Caco-2 (cell line): Measurements from ENCODE around the gene TMED1. TPM values are rescaled to one million over a fixed set of nuclear protein-coding genes. Genes with fewer than 3 reads are reported as not detected.

Experiments used
- Bru-seq: library from RNA; stranded (reverse); fragments of 400-500 nt; gene quantifications from one replicate; lab custom pipeline; 2021; lab: Mats Ljungman, UMichigan
- BruChase-seq, 2 experiments: library from RNA; stranded (reverse); fragments of 400-500 nt; gene quantifications; one replicate each; lab custom pipeline; 2021; lab: Mats Ljungman, UMichigan
- BruUV-seq: library from RNA; stranded (reverse); fragments of 400-500 nt; replicated peaks from 2 replicates; lab custom pipeline; 2021; lab: Mats Ljungman, UMichigan
- CTCF ChIA-PET: fragments of 300-600 bp; sonication (Branson Sonifier 250); formaldehyde crosslinking; loops from one replicate; lab custom pipeline; 2022; ENCODE audit warnings: antibody characterized with exemption; lab: Charles Lee
- POLR2A ChIA-PET: fragments of 300-600 bp; sonication (Branson Sonifier 250); formaldehyde crosslinking; loops from one replicate; lab custom pipeline; 2022; ENCODE audit warnings: antibody characterized with exemption; lab: Charles Lee
- DNase-seq, 2 experiments: peaks; one replicate each; pipeline versions ENCODE4 v3.0.0 to v3.0.0-alpha.2; 2020 to 2022
- H3K27me3 ChIP-seq: replicated peaks from 2 replicates; pipeline ENCODE4 v1.6.0; 2011; ENCODE audit warnings: low read length; ENCODE audit not compliant: control insufficient read depth, insufficient read depth
- H3K36me3 ChIP-seq: 2 replicates; pipeline ENCODE4 v1.5.1; 2011; ENCODE audit warnings: low read length; ENCODE audit not compliant: control insufficient read depth, insufficient read depth
- H3K4me1 ChIP-seq: fragments of 250-450 bp; sonication (Bioruptor Pico); 2 replicates; pipeline ENCODE4 v1.5.1; 2020; ENCODE audit warnings: mild to moderate bottlenecking
- H3K4me3 ChIP-seq: 2 replicates; pipeline ENCODE4 v1.5.1; 2011; ENCODE audit warnings: low read depth, mild to moderate bottlenecking, control low read depth, low read length
- H3K9me3 ChIP-seq: fragments of 250-450 bp; sonication (Bioruptor Pico); 2 replicates; pipeline ENCODE4 v1.5.1; 2020; ENCODE audit warnings: mild to moderate bottlenecking, moderate library complexity
- H3K27ac Mint-ChIP-seq: one replicate; pipeline ENCODE4 v1.8.0; 2022; ENCODE audit warnings: mixed read lengths; ENCODE audit not compliant: unreplicated experiment
- H3K27me3 Mint-ChIP-seq: one replicate; pipeline ENCODE4 v1.8.0; 2022; ENCODE audit warnings: mixed read lengths; ENCODE audit not compliant: insufficient read depth, unreplicated experiment
- H3K36me3 Mint-ChIP-seq: one replicate; pipeline ENCODE4 v1.8.0; 2022; ENCODE audit warnings: mild to moderate bottlenecking, mixed read lengths; ENCODE audit not compliant: insufficient read depth, unreplicated experiment
- H3K4me1 Mint-ChIP-seq: one replicate; pipeline ENCODE4 v1.8.0; 2022; ENCODE audit warnings: low read depth, mixed read lengths; ENCODE audit not compliant: unreplicated experiment
- H3K4me3 Mint-ChIP-seq: one replicate; pipeline ENCODE4 v1.8.0; 2022; ENCODE audit warnings: mild to moderate bottlenecking, moderate library complexity, mixed read lengths; ENCODE audit not compliant: unreplicated experiment
- H3K9me3 Mint-ChIP-seq: one replicate; pipeline ENCODE4 v1.8.0; 2022; ENCODE audit warnings: mixed read lengths; ENCODE audit not compliant: unreplicated experiment
- intact Hi-C: fragments of 100-400 bp; cut with micrococcal nuclease; formaldehyde crosslinking; loops from one replicate; pipeline ENCODE4 v1.10.0; 2022; ENCODE audit not compliant: unreplicated experiment
- long read RNA-seq: library from polyadenylated mRNA; stranded (forward); transcript quantifications from one replicate; pipeline ENCODE4 v2.0.0, GENCODE V29; 2022
- total RNA-seq: library from RNA; stranded (reverse); gene quantifications from 2 replicates; pipeline ENCODE4 v1.2.3, GENCODE V29; 2022
- TF ChIP-seq, protein P1 (sequence below), 2 experiments: fragments of 200-600 bp in 1 of 2; IDR thresholded peaks; 1 replicate in 1 of 2; 2 replicates in 1 of 2; pipeline versions ENCODE4 v1.5.1 to v1.8.0; 2011 to 2022; ENCODE audit warnings: antibody characterized with exemption in 1 of 2, control low read depth in 1 of 2, inconsistent platforms in 1 of 2, low read depth in 1 of 2, low read length in 1 of 2, mild to moderate bottlenecking in 1 of 2, moderate library complexity in 1 of 2; ENCODE audit not compliant: insufficient read depth in 1 of 2, severe bottlenecking in 1 of 2, unreplicated experiment in 1 of 2

The TMED1 gene, protein sequence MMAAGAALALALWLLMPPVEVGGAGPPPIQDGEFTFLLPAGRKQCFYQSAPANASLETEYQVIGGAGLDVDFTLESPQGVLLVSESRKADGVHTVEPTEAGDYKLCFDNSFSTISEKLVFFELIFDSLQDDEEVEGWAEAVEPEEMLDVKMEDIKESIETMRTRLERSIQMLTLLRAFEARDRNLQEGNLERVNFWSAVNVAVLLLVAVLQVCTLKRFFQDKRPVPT
- total RNA-seq (38.2 and 41.4 TPM in 2 replicates), Bru-seq, nascent RNA (percentile 60 among the genes with signal in this experiment), BruChase-seq, experiment 1, labeled RNA remaining after a 2-hour chase (percentile 70 among the genes with signal in this experiment), BruChase-seq, experiment 2, labeled RNA remaining after a 6-hour chase (percentile 88 among the genes with signal in this experiment)
- long read RNA-seq, transcript TMED1-201 (4 exons, 1,340 nt): major isoform, 75 of 83 reads
- long read RNA-seq, partial matches to known transcripts: 1 of 83 reads
- long read RNA-seq, other reads (novel, unspliced or antisense): 7 of 83 reads

DNA sequence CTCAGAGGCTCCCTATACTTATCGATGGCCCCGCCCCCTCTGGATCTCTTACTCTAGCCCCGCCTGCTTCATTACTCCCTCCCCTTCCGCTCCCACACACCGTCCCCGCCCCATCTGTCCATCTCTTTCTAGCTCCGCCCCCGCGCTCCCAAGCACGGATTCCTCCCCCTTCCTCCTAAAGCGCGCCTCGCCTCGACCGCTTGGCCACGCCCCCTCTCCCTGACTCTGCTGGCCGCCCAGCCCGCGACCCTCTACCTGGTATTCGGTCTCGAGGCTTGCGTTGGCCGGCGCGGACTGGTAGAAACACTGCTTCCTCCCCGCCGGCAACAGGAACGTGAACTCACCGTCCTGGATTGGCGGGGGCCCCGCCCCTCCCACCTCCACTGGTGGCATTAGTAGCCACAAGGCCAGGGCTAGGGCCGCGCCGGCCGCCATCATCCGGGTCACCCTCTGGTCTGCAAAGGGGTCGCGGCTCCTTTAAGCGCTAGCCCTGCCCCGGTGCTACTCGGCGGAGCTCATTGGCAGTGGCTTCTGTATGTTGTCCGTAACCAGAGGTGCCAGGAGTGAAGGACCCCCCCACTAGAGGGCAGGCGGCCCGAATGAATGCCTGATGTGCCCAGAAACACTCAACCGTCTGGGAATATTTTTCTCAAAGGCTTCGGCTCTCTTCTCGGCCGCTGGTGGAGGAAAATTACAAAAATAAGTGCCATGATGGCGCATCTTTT lies at the start of gene TMED1:
Gene TMED1, minus strand, starts transcription at position 459 of the 725 bp plus-strand sequence. Its CDS starts 21 bp downstream, at position 438.
- ChIA-PET POLR2A (interaction anchor here (0.5 to 1.6 kb wide), 13 partner anchors 10 to 231 kb away, joined by 3 to 19 read pairs (median 5); partner anchors contain the start of genes DNM2, QTRT1 and SMARCA4), CTCF (interaction anchor here (0.6 to 2.8 kb wide), 12 partner anchors 16 to 502 kb away, joined by 3 to 26 read pairs (median 5); partner anchors contain the start of genes CARM1 and DNM2)
- Histone ChIP-seq H3K27me3 (no peaks in the 10 kb centered on the region), H3K4me3 (peak within 1 kb of the TSS; percentile 58), H3K4me1 (peaks cover 9% of the 10 kb centered on the region; the same call in 1 of the 2 replicates), H3K36me3 (no peaks in the 10 kb centered on the region; the same call in 1 of the 2 replicates), H3K9me3 (no peaks in the 10 kb centered on the region)
- intact Hi-C loops: loop anchor here (1.0 kb wide), 2 partner anchors 35 to 119 kb away; partner anchors contain the start of gene CARM1
- peak within 1 kb of the TSS; percentile 98 for H3K4me3 Mint-ChIP-seq
- no peaks in the 10 kb centered on the region for H3K27me3 Mint-ChIP-seq
- no peaks in the 10 kb centered on the region for H3K9me3 Mint-ChIP-seq
- H3K36me3 Mint-ChIP-seq: peaks cover 59% of the 10 kb centered on the region
- TF ChIP-seq, protein P1, sequence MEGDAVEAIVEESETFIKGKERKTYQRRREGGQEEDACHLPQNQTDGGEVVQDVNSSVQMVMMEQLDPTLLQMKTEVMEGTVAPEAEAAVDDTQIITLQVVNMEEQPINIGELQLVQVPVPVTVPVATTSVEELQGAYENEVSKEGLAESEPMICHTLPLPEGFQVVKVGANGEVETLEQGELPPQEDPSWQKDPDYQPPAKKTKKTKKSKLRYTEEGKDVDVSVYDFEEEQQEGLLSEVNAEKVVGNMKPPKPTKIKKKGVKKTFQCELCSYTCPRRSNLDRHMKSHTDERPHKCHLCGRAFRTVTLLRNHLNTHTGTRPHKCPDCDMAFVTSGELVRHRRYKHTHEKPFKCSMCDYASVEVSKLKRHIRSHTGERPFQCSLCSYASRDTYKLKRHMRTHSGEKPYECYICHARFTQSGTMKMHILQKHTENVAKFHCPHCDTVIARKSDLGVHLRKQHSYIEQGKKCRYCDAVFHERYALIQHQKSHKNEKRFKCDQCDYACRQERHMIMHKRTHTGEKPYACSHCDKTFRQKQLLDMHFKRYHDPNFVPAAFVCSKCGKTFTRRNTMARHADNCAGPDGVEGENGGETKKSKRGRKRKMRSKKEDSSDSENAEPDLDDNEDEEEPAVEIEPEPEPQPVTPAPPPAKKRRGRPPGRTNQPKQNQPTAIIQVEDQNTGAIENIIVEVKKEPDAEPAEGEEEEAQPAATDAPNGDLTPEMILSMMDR (IDR thresholded peaks at IDR 0.05; ENCODE audit: insufficient read depth in 1 of 2, low read depth in 1 of 2, low read length in 1 of 2, severe bottlenecking in 1 of 2, unreplicated experiment in 1 of 2): peak in 1 of 2 experiments; percentile 13
- peak within 1 kb of the TSS; percentile 100 for H3K27ac Mint-ChIP-seq
- BruUV-seq: no TSS peak
- H3K4me1 Mint-ChIP-seq: no peaks in the 10 kb centered on the region
- DNase-seq: peak; percentile 99 to 100

DNA sequence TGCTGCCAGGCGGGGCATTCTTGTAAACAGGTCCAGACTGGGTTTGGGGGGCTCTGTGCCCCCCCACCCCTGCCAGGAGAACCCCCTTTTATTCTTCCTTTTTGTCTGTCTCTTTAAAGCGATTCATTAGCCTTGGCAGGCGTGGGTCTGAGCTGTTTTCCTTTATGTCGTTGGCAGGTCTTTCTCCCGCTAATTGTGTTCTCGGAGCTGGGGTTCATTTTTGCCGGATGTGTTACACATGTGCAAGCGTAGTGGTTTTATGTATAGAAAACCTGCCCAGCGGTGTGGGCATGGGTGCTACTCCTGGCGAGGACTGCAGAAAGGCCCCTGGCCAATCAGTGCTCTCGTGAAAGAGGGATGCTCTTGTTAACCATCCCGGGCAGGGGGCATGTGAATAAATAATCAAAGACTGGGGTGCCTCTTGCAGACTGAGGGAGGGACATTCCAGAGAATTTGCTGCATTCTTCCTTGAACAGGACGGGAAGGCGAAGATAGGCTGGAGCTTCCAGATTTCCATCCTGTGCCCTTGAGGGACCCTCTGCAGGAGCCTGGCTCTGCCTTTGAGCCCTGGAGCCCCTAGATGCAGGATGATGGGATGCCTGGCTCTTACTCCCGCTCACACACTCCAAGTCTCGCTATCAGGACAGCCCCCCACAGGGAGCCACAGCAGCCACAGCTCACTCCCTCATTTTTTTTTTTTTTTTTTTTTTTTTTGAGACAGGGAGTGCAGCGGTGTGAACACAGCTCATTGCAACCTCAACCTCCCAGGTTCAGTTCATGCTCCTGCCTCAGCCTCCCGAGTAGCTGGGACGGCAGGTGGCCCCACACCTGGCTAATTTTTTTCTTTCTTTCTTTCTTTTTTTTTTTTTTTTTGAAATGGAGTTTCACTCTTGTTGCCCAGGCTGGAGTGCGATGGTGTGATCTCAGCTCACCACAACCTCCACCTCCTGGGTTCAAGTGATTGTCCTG lies 49.5 kb upstream of the TMED1 start:
- TF ChIP-seq, protein P1 (IDR thresholded peaks at IDR 0.05; ENCODE audit: insufficient read depth in 1 of 2, low read depth in 1 of 2, low read length in 1 of 2, severe bottlenecking in 1 of 2, unreplicated experiment in 1 of 2): no peak
- no peak overlapping the region for H3K4me3 Mint-ChIP-seq
- peaks cover 7% of the 10 kb centered on the region for H3K36me3 Mint-ChIP-seq
- peaks cover 6% of the 10 kb centered on the region for H3K4me1 Mint-ChIP-seq
- no peak for DNase-seq
- H3K9me3 Mint-ChIP-seq: no peaks in the 10 kb centered on the region
- BruUV-seq: no TSS peak
- 0 out of 2 replicates have a peak, but pooled peaks cover 7% of the 10 kb centered on the region for H3K4me1 ChIP-seq
- no peaks in the 10 kb centered on the region for H3K9me3 ChIP-seq
- no peak overlapping the region for H3K27ac Mint-ChIP-seq
- H3K27me3 ChIP-seq: no peaks in the 10 kb centered on the region
- no peaks in the 10 kb centered on the region for H3K36me3 ChIP-seq
- ChIA-PET CTCF (interaction anchor here (0.6 kb wide), 1 partner anchor 788 kb away, joined by 5 read pairs; no protein-coding TSS in a partner anchor), POLR2A (no interaction called here)
- intact Hi-C loops: no loop called here
- no peaks in the 10 kb centered on the region for H3K27me3 Mint-ChIP-seq
- no peak overlapping the region for H3K4me3 ChIP-seq
